HG03095 (cell line): ENCODE data around the gene TBRG1.

Experiments used
- ATAC-seq: cut with Tn5 transposase; IDR thresholded peaks from one replicate; pipeline ENCODE4 v1.9.1; 2021; ENCODE audit warnings: moderate library complexity; ENCODE audit not compliant: unreplicated experiment

Gene TBRG1

DNA sequence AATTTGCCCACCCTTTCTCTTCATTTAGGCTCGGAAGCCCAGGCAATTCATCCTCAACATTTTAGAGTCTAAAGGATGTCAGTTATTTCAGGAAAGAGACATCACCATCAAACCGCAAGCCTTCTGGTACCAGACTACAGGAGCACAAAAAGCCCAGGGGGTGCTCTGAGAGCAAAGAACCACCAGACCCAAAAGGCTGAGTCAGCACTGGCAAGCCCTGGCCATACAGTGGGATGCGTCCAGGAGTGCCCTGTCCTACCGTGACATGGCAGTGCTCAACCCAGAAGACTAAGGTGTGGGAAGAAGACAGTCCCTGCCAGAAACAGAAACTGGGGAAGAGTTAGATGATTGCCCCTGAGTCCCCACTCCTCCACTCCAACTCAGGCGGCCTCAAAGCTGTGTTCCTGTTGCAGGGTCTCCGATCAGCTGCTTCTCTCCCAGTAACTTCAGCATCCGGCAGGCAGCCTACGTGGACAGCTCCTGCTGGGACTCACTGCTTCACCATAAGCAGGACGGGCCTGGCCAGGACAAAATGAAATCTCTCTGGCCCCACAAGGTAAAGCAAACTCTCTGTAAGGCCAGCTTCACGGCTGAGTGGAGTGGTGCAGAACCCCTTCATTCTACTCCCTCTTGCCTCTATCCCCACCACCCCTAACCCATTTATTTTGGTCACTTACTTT, 10.0 kb upstream of the TBRG1 start:
- ATAC-seq: no peak

DNA sequence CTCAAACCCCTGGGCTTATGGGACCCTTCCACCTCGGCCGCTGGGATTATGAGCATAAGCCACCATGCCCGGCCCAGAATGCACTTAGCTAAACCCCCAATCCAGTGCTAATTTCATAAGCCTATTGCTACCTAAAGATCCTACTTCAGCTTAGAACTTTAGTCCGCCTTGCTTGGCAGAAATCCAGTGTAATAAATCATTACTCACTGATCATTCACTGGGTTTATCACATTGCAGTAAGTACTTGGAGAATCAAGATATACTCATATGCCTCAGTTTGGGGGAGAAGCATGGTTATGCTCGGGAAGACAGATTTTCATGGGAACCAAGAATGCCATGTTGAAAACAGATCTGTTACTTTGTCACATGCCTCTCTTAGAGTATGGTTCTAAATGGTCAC, 3.8 kb upstream of the TBRG1 start:
- ATAC-seq: no peak

DNA sequence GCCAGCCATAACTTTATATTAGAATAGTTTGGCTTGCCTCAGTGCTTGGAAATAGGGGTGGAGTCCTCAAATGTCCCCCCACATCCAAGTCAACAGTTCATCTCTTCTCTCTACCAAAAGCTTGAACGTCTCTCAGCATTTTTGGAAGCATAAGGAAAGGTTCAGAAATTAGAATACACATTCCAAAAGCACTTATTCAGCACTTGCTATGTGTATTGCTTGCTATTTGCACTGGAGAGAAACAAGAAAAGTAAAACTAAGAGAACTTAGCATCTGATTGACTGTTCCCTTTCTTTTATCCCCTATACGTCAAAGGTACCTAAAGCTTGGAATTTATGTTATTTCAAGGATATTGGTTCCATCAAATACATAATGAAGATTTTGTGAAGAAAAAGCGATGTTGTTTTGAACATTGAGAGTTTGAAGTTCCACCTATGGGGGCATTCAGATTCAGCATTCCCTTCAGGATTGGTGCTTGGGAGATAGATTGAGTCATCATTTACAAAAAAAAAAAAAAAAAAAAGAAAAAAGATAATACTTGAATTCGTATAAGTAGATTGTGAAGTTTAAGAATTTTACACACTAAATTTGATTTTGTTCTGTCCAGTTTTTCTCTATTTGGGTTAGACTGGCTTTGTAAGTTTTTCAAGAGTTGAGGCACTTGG, 1.3 kb downstream of the TBRG1 start:
- ATAC-seq: no peak

- no peak for ATAC-seq
These were observed 3.0 kb downstream of the TBRG1 start for GRCh38 chr11:124625504-124626168.

DNA sequence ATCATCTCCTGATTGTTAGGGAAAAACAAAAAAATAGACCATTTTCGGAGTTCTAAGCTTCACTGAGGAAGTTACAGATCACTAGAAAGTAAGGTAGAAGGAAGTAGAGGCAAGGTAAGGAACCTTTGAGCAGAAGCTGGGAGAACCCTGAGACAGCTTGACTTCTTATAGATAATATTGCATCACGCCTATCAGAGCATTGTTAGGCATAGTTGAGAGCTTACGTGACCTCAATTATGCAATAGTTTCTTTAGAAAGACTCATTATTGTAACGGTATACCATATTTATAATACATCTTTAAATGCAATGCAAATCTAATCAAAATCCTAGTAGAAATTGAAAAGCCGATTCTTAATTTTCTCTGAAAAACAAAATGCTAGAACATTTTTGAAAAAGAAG, 4.9 kb downstream of the TBRG1 start:
- ATAC-seq: no peak

GRCh38 chr11:124629961-124630360, 7.3 kb downstream of the TBRG1 start:
- ATAC-seq: no peak

DNA sequence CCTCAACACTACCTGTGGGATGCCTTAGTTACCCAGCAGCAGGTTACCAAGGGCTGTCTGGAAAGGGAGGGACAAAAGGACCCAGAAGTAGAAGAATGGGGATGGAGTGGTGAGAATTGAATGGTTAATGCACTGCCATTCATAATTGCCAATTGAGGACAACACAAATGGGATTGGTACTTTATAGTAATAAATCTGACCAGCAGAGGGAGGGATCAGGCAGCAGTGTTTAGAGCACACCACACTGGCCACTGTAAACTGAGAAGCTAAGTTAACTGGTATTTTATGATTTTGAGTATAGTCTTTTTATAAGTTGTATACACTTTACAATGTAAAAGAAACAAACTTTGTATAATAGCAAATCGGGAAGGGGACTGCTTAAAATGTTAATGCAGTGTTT, 10.7 kb downstream of the TBRG1 start:
- no peak for ATAC-seq

DNA sequence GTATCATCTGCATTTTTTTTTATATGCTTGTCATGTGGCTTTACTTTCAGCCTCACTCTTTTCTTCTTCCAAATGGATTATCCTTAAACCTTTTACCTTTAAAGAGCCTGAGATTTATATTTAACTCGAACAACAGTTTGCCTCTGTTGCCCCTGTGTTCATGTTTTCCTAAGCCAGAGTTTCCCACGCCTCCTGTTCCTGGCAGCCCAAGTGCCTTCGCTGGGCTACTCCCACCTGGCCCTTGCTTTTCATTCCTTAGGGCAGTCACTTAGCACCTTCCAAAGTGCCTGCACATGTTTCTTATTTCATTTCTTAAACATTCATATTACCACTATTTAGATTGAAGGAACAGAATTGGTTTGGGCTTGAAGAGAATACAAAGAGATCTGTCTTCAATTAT, 13.3 kb downstream of the TBRG1 start:
- ATAC-seq: no peak

DNA sequence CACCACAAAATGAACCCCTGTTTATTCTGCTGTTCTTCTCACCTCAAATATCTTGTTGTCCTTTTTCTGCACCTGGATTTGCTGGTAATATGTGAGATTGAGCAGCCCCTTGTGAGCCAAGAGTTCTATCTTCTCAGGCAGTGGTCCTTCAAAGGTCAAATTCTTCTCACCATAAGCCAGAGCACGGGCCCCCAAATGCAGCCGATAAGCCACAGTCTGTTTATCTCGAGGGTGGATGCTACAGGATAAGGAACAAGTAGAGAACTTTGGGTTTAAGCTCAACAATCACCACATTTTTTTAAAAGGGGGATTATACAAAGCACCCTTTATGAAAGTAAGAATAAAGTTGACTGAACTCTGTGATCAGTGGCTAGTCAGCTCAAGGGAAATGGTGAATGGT, 15.8 kb downstream of the TBRG1 start:
- no peak for ATAC-seq

DNA sequence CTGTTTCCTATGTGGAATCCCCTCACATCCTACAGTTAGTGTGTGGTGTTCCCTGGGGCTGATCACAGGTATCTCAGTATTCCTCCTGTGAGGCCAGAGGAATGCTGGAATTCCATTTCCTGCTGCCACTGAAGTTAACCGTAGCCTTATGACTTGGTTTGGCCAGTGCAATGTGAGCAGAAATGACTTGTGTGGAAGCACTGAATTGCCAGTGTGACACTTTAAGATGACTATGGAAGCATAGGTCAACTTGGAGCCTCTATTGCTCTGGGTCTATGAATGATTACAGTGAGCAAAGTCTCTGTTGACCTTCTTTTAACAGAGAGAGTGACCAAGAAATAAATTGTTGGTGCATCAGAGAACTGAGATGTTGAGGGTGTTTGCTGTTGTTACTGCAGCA, 16.5 kb downstream of the TBRG1 start:
- ATAC-seq: no peak

DNA sequence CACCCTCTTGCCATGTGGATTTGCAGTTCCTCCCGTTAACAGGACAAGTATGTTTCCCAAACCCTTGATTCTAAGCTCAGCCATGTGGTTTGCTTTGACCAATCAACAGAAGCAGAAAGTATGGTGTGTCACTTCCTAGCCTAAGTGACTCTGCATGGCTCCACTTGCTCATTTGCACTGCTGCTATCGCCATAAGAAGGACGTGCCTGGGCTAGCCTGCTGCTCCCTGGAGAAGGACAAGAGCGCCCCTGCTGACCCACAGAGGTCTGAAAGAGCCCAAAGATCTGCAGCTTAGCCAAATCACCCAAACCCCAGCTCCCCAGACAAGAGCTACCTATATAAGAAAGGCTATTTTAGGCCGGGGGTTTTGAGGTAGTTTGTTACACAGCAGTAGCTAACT, 18.0 kb downstream of the TBRG1 start:
- no peak for ATAC-seq

DNA sequence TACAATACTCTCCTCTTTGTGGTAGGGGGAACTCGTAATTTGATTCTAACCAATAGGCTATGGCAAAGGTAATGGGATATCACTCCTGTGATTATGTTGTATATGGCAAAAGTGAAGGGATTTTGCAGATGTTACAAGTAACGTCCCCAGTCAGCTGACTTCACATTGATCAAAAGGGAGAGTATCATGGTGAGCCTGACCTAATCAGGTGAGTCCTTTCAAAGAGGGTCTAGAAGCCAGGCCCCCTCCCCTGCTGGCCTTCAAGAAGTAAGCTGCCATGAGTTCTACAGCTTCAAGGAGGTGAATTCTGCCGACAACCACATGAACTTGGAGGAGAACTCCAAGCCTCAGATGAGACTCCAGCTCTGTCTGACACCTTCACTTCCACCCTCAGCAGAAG, 20.0 kb downstream of the TBRG1 start:
- no peak for ATAC-seq

DNA sequence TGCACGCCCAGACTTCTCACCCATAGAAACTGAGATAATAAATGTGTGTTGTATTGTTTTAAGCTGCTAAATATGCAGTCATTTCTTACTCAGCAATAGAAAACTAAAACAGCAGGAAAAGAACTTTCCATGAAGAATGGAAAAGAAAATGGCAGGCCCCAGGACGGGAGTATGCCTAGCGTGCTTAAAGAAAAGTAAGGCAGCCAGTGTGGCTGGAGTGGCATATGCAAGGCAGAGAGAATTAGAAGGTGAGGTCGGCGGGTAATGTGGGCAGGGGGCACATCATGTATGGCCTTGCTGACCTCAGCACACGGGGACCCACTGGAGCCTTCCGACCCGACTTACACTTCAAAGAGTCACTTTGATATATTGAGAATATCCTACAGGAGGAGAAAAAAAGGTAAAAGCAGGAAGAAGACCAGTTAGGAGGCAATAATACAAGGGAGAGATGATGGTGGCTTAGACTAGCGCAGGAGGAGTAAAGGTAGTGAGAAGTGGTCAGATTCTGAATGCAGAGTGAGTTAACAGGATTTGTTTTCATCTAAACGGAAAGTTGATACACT, 20.5 kb downstream of the TBRG1 start:
- ATAC-seq: no peak

- ATAC-seq: no peak
These were observed 21.2 kb downstream of the TBRG1 start for GRCh38 chr11:124643605-124644425.

DNA sequence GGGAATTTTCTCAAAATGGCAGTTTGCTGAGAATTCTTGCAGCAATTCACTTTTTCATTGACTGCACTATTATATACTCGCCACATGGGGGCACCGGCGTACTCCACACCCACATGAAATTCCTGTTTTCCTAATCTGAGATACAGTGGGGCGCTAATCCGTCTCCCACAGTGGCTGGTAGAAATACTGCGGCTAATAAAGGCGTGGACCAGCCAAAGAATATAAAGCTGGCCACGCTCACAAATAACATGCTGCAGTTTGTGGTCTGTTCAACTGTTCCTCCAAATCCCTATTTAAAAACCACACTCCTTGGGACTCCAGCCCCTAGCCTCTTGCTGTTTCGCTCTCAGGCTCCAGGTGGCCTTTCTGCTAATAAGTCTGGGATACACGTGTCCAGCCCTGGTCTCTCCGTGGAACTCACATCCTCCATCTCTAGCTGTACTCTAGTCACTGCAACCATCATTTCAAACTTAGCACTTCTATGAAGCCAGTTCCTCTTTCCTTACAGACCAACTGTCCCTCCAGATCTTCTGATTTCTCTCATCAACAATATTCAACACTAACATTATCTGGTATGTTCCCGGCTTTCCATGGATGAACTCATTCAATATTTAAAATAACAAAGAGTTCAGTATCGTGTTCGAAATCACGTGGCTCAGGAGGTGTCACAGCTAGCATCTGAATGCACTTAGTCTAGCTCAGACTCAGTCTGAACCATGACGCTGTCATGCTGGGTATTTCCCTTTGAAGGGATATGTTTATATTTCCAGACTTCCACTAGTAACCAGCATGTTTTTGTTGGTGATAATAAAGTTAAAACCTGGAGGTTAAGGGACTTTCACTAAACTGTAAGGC, 22.0 kb downstream of the TBRG1 start:
- peak; percentile 54 for ATAC-seq

GRCh38 chr11:124646148-124646547, 23.5 kb downstream of the TBRG1 start:
- no peak for ATAC-seq

DNA sequence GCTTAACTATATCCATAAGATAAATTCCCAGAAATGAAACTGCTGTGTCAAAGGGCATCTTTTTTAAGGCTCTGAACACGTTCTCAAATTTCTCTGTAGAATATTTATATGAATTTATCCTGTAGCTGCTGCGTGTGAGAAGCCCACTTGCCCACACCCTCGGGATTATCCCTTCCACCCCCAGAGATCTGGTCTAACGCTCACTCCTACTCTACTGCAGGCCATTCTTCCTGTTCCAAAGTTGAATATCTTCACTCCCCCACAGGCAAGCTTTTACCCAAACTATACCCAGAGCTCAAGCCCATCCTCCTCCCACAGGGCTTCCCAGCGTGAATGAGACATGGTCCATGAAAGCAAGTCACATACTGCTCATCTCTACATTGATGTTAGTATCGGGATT, 25.9 kb downstream of the TBRG1 start:
- no peak for ATAC-seq

- ATAC-seq: no peak
These were observed 34.3 kb downstream of the TBRG1 start for GRCh38 chr11:124656774-124657630.

- no peak for ATAC-seq
These were observed 35.2 kb downstream of the TBRG1 start for GRCh38 chr11:124657904-124658303.
